HepG2 (cell line): ENCODE results near the gene SLC17A9. TPM values are rescaled to one million over a fixed set of nuclear protein-coding genes. Genes with fewer than 3 reads are reported as not detected.

Source experiments
- EZH2 ChIP-seq: conservative IDR thresholded peaks from 2 replicates; pipeline ENCODE4 v1.6.1; 2012; ENCODE audit warnings: mild to moderate bottlenecking, low read depth, low read length, moderate library complexity
- KLF11 ChIP-seq: IDR thresholded peaks from 2 replicates; pipeline ENCODE4 v1.6.1; 2016; ENCODE audit warnings: missing compliant biosample characterization
- SRSF4 ChIP-seq: fragments of 200-400 bp; formaldehyde crosslinking; IDR thresholded peaks from one replicate; pipeline ENCODE4 v1.6.1; 2018; ENCODE audit warnings: mild to moderate bottlenecking, low read depth, low read length, moderate library complexity; ENCODE audit not compliant: poor library complexity, severe bottlenecking
- TCF12 ChIP-seq, 2 experiments: fragments of 450-650 bp in 1 of 2; sonication (generic) in 1 of 2; formaldehyde crosslinking in 1 of 2; IDR thresholded peaks; 2 replicates each; pipeline versions ENCODE4 v1.6.1 to v1.8.0; 2017 to 2022; ENCODE audit warnings: antibody characterized with exemption in 1 of 2, mild to moderate bottlenecking in 1 of 2, missing genetic modification reagents in 1 of 2, moderate library complexity in 1 of 2
- ZNF547 ChIP-seq: sonication (generic); formaldehyde crosslinking; IDR thresholded peaks from 2 replicates; pipeline ENCODE4 v1.5.1; 2020; ENCODE audit warnings: mild to moderate bottlenecking, missing genetic modification reagents
- ZNF598 ChIP-seq: sonication (generic); formaldehyde crosslinking; IDR thresholded peaks from 2 replicates; pipeline ENCODE4 v1.5.1; 2020; ENCODE audit warnings: mild to moderate bottlenecking, missing genetic modification reagents, borderline replicate concordance
- polyA plus RNA-seq, 8 experiments: library from polyadenylated mRNA; depleted of rRNA in 3 of 8; stranded (reverse) in 7 of 8; unstranded in 1 of 8; fragments of >200 nt; fragmentation: Illumina TruSeq in 4 of 8; extraction: Trizol in 4 of 8; gene quantifications; 2 replicates each; pipeline versions ENCODE4 v1.2.1 to v1.2.3, GENCODE V29; 2011 to 2016; ENCODE audit warnings: low read depth in 4 of 8, missing spikeins in 1 of 8, mixed read lengths in 1 of 8; ENCODE audit not compliant: insufficient read depth in 1 of 8
- total RNA-seq, 5 experiments: library from RNA; depleted of rRNA; stranded (reverse); fragments of >200 nt; fragmentation: Illumina TruSeq; extraction: Trizol; gene quantifications; 2 replicates each; pipeline ENCODE4 v1.2.3, GENCODE V29; 2016; ENCODE audit warnings: low read depth in 1 of 5
- TF ChIP-seq, protein P1 (sequence below): sonication (generic); formaldehyde crosslinking; IDR thresholded peaks from 2 replicates; pipeline ENCODE4 v1.5.1; 2020; ENCODE audit warnings: mild to moderate bottlenecking, missing genetic modification reagents, moderate library complexity
- TF ChIP-seq, protein P2 (sequence below): sonication (generic); formaldehyde crosslinking; IDR thresholded peaks from 2 replicates; pipeline ENCODE4 v1.8.1; 2023; ENCODE audit warnings: mild to moderate bottlenecking, missing genetic modification reagents
- TF ChIP-seq, protein P3 (sequence below): sonication (generic); formaldehyde crosslinking; IDR thresholded peaks from 2 replicates; pipeline ENCODE4 v1.4.0; 2020; ENCODE audit warnings: low read depth, mild to moderate bottlenecking, missing genetic modification reagents
- TF ChIP-seq, protein P4 (sequence below): sonication (generic); formaldehyde crosslinking; IDR thresholded peaks from 2 replicates; pipeline ENCODE4; 2020; ENCODE audit warnings: missing genetic modification reagents, mild to moderate bottlenecking, borderline replicate concordance
- TF ChIP-seq, protein P5 (sequence below): sonication (generic); formaldehyde crosslinking; IDR thresholded peaks from 2 replicates; pipeline ENCODE4 v1.4.0; 2020; ENCODE audit warnings: missing genetic modification reagents

SLC17A9 gene
- total and polyA plus RNA-seq, 2 of the 13 experiments (the other 11 are each of a cell fraction or from before 2014, with no cell fraction given): 110 to 191 TPM

DNA sequence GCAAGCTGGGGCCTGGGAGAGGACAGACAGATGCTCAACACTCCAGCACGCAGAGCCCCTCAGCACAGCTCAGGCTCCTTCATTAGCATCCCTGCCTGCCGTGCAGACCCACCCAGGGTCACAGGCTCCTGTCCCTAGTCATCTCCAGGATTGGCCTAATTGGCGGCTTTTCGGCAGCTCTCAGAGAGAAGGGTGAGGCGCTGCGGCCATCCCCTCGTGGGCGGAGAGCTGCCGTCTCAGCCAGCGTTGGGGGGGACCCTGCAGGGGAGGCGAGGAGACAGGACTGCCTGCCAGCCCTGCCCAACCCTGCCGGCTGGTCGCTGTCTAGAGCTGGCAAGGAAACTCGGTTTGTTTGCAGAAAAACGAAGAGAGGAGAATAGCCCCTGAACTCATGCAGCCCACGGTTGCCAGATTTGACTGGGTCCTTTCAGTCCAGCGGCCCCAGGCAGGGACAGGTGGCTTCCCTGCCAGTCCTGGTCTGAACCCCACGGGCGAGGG lies 27.4 kb downstream of the SLC17A9 start (continued):
- TF ChIP-seq KLF11 (CRISPR knock-in tag) (no peak), ZNF547 (CRISPR knock-in tag) (no peak), SRSF4 (no peak), TCF12 (IDR thresholded peaks at IDR 0.05) (no peak), TCF12 (CRISPR knock-in tag; IDR thresholded peaks at IDR 0.05) (no peak), EZH2 (peak; percentile 93), ZNF598 (CRISPR knock-in tag) (no peak)
- TF ChIP-seq, protein P1, sequence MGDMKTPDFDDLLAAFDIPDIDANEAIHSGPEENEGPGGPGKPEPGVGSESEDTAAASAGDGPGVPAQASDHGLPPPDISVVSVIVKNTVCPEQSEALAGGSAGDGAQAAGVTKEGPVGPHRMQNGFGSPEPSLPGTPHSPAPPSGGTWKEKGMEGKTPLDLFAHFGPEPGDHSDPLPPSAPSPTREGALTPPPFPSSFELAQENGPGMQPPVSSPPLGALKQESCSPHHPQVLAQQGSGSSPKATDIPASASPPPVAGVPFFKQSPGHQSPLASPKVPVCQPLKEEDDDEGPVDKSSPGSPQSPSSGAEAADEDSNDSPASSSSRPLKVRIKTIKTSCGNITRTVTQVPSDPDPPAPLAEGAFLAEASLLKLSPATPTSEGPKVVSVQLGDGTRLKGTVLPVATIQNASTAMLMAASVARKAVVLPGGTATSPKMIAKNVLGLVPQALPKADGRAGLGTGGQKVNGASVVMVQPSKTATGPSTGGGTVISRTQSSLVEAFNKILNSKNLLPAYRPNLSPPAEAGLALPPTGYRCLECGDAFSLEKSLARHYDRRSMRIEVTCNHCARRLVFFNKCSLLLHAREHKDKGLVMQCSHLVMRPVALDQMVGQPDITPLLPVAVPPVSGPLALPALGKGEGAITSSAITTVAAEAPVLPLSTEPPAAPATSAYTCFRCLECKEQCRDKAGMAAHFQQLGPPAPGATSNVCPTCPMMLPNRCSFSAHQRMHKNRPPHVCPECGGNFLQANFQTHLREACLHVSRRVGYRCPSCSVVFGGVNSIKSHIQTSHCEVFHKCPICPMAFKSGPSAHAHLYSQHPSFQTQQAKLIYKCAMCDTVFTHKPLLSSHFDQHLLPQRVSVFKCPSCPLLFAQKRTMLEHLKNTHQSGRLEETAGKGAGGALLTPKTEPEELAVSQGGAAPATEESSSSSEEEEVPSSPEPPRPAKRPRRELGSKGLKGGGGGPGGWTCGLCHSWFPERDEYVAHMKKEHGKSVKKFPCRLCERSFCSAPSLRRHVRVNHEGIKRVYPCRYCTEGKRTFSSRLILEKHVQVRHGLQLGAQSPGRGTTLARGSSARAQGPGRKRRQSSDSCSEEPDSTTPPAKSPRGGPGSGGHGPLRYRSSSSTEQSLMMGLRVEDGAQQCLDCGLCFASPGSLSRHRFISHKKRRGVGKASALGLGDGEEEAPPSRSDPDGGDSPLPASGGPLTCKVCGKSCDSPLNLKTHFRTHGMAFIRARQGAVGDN: 0 out of 2 replicates have a peak, but pooled peaks have one; percentile 20
- TF ChIP-seq, protein P2, sequence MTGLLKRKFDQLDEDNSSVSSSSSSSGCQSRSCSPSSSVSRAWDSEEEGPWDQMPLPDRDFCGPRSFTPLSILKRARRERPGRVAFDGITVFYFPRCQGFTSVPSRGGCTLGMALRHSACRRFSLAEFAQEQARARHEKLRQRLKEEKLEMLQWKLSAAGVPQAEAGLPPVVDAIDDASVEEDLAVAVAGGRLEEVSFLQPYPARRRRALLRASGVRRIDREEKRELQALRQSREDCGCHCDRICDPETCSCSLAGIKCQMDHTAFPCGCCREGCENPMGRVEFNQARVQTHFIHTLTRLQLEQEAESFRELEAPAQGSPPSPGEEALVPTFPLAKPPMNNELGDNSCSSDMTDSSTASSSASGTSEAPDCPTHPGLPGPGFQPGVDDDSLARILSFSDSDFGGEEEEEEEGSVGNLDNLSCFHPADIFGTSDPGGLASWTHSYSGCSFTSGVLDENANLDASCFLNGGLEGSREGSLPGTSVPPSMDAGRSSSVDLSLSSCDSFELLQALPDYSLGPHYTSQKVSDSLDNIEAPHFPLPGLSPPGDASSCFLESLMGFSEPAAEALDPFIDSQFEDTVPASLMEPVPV: 0 out of 2 replicates have a peak, but pooled peaks have one; percentile 11
- TF ChIP-seq, protein P3, sequence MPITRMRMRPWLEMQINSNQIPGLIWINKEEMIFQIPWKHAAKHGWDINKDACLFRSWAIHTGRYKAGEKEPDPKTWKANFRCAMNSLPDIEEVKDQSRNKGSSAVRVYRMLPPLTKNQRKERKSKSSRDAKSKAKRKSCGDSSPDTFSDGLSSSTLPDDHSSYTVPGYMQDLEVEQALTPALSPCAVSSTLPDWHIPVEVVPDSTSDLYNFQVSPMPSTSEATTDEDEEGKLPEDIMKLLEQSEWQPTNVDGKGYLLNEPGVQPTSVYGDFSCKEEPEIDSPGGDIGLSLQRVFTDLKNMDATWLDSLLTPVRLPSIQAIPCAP (CRISPR knock-in tag): no peak
- TF ChIP-seq, protein P4, sequence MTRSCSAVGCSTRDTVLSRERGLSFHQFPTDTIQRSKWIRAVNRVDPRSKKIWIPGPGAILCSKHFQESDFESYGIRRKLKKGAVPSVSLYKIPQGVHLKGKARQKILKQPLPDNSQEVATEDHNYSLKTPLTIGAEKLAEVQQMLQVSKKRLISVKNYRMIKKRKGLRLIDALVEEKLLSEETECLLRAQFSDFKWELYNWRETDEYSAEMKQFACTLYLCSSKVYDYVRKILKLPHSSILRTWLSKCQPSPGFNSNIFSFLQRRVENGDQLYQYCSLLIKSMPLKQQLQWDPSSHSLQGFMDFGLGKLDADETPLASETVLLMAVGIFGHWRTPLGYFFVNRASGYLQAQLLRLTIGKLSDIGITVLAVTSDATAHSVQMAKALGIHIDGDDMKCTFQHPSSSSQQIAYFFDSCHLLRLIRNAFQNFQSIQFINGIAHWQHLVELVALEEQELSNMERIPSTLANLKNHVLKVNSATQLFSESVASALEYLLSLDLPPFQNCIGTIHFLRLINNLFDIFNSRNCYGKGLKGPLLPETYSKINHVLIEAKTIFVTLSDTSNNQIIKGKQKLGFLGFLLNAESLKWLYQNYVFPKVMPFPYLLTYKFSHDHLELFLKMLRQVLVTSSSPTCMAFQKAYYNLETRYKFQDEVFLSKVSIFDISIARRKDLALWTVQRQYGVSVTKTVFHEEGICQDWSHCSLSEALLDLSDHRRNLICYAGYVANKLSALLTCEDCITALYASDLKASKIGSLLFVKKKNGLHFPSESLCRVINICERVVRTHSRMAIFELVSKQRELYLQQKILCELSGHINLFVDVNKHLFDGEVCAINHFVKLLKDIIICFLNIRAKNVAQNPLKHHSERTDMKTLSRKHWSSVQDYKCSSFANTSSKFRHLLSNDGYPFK (CRISPR knock-in tag): 0 out of 2 replicates have a peak, but pooled peaks have one; percentile 28
- TF ChIP-seq, protein P5, sequence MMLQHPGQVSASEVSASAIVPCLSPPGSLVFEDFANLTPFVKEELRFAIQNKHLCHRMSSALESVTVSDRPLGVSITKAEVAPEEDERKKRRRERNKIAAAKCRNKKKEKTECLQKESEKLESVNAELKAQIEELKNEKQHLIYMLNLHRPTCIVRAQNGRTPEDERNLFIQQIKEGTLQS: no peak
